ENCODE measurements around the gene TRAF4.
"Not testable (repeated sequence)": the region's sequence is repeated elsewhere in the genome, so short reads cannot be mapped to it uniquely, and the experiment has no call there.

Gene TRAF4

GRCh38 chr17:28783161-28783560 lies 39.4 kb downstream of the TRAF4 start:
- POLR2A ChIA-PET (ENCODE audit: low non-redundant PET), result interaction anchor here (0.6 kb wide), 3 partner anchors 15 to 458 kb away, joined by 4 to 6 read pairs (median 5); no protein-coding TSS in a partner anchor
- CTCF ChIA-PET, result interaction anchor here (2.0 kb wide), 1 partner anchor 19 kb away, joined by 9 read pairs; no protein-coding TSS in a partner anchor
- peak overlapping the region; percentile 40 for H3K27ac ChIP-seq
- no peak for TF ChIP-seq CTCF (conservative IDR thresholded peaks at IDR 0.05; ENCODE audit: low read depth)
- no peak for DNase-seq (ENCODE audit: low spot score)

GRCh38 chr17:28788100-28788499 lies 44.3 kb downstream of the TRAF4 start:
- CTCF ChIA-PET, result interaction anchor here (0.6 to 1.1 kb wide), 2 partner anchors 25 to 152 kb away, joined by 3 to 5 read pairs; no protein-coding TSS in a partner anchor
- H3K27ac ChIP-seq, result no peak overlapping the region; the same call in 1 of the 2 replicates
- DNase-seq (ENCODE audit: low spot score), result no peak
- TF ChIP-seq CTCF (conservative IDR thresholded peaks at IDR 0.05; ENCODE audit: low read depth), result no peak
- POLR2A ChIA-PET (ENCODE audit: low non-redundant PET), result no interaction called here

GRCh38 chr17:28792877-28793661 lies 49.3 kb downstream of the TRAF4 start:
- H3K27ac ChIP-seq, result no peak overlapping the region; the same call in 1 of the 2 replicates
- no peak for TF ChIP-seq CTCF (conservative IDR thresholded peaks at IDR 0.05; ENCODE audit: low read depth)
- ChIA-PET CTCF (no interaction called here), POLR2A (ENCODE audit: low non-redundant PET) (no interaction called here)
- DNase-seq (ENCODE audit: low spot score), result no peak

- POLR2A ChIA-PET (ENCODE audit: low non-redundant PET); CTCF ChIA-PET; DNase-seq (ENCODE audit: low spot score): not testable (repeated sequence)
- peak overlapping the region; percentile 41 for H3K27ac ChIP-seq
These were observed 51.1 kb downstream of the TRAF4 start for GRCh38 chr17:28794846-28795441.

GRCh38 chr17:28796062-28796461 lies 52.3 kb downstream of the TRAF4 start:
- no peak for TF ChIP-seq CTCF (conservative IDR thresholded peaks at IDR 0.05; ENCODE audit: low read depth)
- H3K27ac ChIP-seq, result no peak overlapping the region
- ChIA-PET POLR2A (ENCODE audit: low non-redundant PET) (no interaction called here), CTCF (no interaction called here)
- DNase-seq (ENCODE audit: low spot score), result no peak

All from RWPE1 (cell line).